GM21825 (cell line): ENCODE results near the gene GRIK1.
A peak's percentile ranks its signal among the peaks of the same experiment; 100 is the strongest.

ENCODE experiments used
- ATAC-seq: cut with Tn5 transposase; IDR thresholded peaks from one replicate; pipeline ENCODE4 v1.9.1; 2021; ENCODE audit warnings: mild to moderate bottlenecking, moderate library complexity; ENCODE audit not compliant: unreplicated experiment

GRIK1 gene

GRCh38 chr21:29650523-29651022, 289.2 kb downstream of the GRIK1 start:
- no peak for ATAC-seq

GRCh38 chr21:29649406-29649814, 290.4 kb downstream of the GRIK1 start:
- no peak for ATAC-seq

DNA sequence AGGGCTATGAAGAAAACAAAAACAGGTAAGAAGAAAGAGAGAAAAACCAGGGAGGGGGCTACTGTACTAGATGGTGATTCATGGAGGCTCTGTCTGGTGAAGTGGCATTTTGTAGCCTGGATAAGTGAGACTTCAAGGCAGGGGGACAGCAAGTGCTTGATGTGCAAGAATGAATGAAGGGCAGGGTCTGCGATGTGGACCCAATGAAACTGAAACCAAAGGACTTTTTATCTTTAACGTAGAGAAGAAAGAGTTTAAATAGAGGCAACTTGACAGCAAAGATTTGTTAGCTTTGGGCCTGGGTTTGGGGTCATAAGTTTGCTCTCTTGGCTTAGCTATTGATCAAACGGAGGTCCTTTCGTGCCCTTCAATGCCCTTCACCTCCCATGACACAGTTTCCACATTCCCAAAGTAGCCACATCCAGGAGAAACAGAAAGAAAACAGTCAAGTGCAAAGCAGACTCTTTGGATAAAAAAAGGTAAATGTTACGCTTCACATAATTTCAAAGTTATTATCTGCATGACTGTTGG, 291.0 kb downstream of the GRIK1 start:
- no peak for ATAC-seq

DNA sequence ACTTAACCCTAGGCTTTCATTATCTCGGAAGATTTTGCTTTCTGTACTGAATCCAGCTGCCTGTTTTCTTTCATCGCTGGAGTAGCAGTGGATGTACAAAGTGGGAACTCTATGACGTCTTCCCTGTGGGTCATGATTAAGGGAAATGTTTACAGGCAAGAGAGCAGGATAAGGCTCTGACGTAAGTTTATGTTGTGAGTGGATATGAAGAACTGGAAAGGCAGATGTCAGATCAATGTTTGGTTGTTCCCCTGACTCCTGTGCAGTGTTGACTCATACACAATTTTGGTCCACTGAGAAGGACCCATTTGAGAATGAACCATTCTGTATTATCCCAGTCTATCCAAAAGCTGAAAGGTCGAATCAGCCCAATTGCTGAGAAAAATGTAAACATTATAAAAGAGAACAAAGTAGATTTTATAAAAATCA, 292.4 kb downstream of the GRIK1 start:
- no peak for ATAC-seq

- no peak for ATAC-seq
These were observed 293.9 kb downstream of the GRIK1 start for GRCh38 chr21:29645666-29646553.

DNA sequence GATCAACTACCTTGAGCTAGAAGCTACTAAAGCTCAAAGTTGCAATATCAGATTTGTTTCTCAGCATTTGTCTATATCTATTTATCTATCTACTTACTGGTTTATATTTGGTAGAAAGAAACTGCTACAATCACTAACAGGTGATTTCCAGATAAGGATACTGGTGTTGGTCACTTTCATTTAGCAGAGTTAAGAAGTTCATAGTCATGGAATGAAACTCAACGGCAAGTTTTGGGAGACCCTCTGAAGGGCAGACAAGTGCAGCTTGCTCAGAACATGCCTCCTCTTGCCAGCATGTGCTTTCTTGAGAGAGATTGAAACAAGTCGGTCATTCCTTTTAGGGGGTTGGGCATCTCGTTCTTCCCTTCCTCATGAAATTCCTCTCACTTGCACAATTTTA, 296.5 kb downstream of the GRIK1 start:
- ATAC-seq: no peak

DNA sequence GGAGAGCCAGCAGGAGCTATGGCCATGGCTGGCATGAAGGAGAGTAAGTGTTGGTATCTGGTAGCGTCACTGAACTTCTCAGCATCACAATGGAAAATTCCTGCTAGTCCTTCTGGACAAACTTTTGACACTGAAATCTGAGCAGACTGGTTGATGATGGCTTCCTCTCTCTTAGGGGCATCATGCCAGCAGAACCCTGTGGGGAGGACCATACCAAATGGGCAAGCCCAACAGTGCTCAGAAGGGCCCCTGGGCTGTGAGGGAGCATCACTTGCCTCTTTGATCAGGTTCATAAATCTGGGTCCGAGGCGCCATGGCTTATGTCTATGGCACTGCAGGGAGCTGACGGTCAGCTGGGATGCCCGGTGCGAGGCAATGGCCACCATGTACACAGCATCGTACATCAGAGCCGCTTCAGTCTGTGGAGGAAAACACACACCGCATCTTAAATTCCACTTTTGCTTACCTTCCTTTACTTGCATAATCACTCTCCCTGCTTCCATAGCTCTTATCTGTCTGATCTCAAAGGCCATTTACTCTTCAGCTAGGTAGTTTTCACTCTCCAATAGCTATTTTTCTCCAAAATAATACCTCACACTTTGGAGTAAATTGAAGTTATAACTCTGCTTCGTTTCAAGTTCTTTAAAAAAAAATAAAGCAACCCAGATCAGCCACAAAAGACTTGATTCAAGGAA, 297.1 kb downstream of the GRIK1 start:
- no peak for ATAC-seq

- ATAC-seq: no peak
These were observed 297.9 kb downstream of the GRIK1 start for GRCh38 chr21:29641635-29642550.

- no peak for ATAC-seq
These were observed 298.7 kb downstream of the GRIK1 start for GRCh38 chr21:29641001-29641634.

- peak; percentile 46 for ATAC-seq
These were observed 299.7 kb downstream of the GRIK1 start for GRCh38 chr21:29640080-29640508.

GRCh38 chr21:29639366-29640079, 300.3 kb downstream of the GRIK1 start:
- ATAC-seq: peak; percentile 28

- ATAC-seq: peak; percentile 41
These were observed 301.0 kb downstream of the GRIK1 start for GRCh38 chr21:29638761-29639327.

- no peak for ATAC-seq
These were observed 301.7 kb downstream of the GRIK1 start for GRCh38 chr21:29638138-29638537.

- ATAC-seq: no peak
These were observed 302.2 kb downstream of the GRIK1 start for GRCh38 chr21:29637553-29637952.

DNA sequence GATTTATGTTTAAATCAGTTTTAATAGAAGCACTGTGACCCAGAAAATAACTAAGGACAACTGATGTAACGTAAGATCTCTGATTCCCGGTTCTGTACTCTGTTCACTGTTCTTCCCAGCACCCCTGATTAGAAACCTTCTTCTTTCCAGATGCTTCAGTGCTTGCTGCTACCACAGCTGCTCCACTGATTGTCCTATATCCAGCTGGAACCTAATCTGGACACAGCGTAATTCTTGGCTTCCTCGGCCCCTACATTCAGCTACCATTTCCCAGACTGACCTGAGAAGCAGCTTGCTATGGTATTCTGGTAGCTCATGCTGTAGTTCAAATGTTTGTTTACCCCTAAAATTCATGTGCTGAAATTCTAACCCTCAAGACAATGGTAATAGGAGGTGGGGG, 302.7 kb downstream of the GRIK1 start:
- no peak for ATAC-seq

DNA sequence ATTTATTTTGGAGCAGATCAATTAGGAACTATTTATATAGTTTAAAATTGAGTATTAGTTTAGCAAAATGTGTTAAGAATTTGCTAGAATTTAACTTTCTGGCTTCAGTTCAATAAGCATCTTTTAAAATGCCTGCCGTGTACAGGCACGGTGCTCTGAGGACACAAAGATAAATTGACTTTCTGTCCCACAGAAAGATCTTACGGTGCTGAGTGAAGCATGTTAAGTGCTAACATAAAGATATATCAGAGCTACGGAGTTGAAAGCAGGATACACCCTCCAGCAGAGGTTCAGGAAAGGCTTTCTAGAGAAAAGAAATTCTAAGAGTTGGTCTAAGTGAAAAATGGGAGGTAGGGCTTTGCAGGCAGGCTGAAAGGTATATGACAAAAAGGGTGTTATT, 305.4 kb downstream of the GRIK1 start:
- no peak for ATAC-seq

DNA sequence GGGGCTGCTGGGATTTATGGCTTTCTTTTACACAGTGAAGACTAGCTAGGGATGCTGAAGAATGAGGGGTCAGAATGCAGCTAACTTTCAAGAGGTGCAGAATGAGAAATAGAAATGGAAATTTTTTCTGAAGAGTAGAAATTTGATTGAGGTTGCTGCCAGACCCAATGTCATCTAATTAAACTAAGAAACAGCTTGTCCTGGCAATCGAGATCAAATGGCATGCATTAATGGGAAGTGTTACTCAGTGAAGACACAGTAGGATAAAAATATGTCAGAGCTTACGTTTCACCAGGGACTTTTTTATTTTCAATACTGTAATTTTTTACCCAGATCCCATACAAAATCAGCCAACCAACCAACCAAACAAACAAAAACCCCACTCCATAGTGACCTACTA, 306.0 kb downstream of the GRIK1 start:
- no peak for ATAC-seq

DNA sequence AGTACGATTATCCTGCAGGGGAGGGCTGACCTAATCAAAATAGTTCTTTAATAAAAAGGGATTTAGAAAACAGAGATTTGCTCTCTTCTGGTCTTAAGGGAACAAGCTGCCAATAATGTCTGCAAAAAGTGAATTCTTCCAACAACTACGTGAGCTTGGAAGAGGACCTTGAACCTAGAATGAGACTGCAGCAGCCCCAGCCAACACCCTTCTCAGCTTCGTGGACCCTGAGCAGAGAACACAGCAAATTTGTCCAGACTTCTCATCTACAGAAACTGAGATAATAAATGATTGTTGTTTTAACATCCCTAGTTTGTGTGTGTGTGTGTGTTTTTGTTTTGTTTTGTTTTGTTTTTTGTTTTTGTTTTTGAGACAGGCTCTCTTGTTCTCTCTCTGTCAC, 309.4 kb downstream of the GRIK1 start:
- ATAC-seq: no peak

DNA sequence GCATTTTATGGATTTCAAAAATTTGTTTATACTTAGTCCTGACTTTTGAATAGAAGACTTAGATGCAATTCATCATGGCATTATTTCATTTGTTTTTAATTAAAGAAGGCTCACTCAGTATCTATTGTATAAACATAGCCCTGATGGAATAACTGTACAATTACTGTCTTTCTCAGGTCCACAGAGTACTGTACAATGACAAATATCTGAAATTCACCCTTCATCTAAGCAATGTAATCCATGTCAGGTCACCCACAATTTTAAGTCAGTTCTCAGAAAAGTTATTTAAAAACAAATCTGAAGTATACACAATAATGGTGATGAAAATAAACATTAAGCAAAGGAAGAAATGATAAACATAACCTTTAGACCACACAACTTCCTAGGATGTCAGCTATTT, 311.9 kb downstream of the GRIK1 start:
- no peak for ATAC-seq
